ENCODE results near the gene SKA1.
"Not testable (repeated sequence)": the region's sequence is repeated elsewhere in the genome, so short reads cannot be mapped to it uniquely, and the experiment has no call there.

SKA1 gene

DNA sequence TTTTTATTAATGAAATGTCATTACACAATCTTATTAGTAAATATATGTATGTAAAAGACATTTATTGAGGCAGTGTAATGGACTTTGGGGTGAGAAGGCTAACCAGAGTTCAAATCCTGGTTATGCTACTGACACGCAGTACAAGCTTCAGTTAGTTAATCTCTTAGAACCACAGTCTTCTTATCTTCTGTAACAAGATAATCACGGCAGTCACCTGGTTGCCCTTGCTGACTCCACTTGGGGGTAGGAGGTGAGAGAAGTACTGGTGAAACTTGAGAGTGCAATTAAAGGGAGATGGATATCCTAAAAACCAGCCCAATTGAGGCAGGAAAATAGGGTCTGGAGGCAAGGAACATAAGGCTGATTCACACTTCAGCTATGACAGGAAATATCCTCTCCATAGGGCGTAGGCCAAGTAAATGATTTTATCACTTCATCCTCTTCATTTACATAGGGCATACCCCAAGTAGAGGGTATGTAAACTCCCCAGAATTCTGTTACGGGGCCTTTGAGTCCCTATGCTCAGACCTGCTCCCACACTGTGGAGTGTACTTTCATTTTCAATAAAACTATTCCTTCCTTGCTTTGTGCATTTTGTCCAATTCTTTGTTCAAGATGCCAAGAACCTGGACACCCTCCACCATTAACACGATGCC, 21.3 kb downstream of the SKA1 start:
- DNase-seq, result no peak

DNA sequence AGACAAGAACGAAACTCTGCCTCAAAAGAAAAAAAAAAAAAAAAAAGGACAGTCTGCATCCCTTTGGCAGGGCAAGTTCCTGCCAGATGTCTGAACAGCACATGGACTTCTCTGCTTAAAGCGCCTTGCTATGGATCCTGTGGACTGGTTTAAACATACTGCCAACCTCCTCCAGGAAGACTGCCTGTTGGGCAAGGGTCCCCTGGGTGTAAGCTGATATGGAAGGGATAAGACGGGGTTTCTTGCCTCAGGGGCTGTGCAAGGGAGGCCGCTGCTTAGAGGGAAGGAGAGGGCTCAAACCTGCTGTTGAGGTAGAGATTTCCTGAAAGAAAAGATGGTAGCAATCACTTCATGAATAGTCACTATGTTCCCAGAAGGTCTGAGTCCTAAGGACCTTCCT, 22.2 kb downstream of the SKA1 start:
- DNase-seq, result no peak

DNA sequence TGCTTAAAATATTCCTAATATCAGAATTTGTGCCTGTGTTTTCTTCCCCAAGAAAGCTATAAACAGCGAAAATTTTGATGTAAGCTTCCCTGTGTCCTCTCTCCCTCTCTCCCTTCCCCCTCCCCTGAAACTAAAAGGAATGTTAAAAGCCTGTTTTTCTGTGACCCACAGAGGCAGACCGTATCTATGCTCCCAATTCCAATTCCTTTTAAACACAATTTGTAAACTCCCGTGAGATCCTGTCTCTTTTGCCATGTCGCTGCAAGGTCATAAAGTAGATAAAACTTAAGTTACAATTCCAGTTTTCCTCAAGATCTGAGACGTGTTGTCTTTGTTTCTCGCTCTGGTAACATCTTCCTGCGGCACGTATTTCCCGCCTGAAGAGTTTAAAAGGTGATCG, 23.3 kb downstream of the SKA1 start:
- DNase-seq, result no peak

DNA sequence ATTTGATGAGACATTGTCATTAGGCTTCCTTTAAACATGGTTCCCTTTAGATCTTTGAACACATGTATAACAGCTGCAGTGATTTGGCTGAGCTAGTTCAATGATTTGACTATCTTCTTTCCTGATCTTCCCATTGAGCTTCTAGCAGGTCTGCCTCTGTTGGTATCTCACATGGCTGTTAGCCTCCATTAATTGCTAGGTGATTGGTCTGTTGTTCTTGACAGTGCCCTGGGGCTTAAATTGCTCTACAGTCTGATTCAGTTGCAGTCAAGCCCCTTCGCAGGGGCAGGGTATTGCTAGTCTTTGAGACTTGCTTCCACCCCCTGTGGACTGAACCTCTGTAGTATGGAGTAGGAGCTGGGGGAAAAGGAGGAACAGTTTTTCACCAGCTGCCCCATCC, 24.1 kb downstream of the SKA1 start:
- DNase-seq, result no peak

DNA sequence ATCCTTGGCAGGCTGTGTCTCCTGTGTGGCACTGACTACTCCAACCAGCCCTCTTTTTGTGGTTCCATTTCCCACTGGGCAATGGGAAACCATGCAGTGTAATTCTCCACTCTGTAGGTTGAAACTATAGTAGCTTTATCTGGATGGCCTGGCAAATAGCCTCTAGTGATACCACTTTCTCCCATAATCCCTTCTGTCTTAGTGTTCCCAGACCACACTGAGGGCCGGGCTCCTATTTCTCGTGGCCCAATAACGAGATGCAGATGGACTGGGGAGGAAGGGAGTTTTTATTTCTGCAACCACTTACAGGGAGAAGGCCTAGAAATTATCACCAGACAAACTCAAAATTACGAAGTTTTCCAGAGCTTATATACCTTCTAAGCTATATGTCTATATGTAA, 24.7 kb downstream of the SKA1 start:
- DNase-seq, result no peak

DNA sequence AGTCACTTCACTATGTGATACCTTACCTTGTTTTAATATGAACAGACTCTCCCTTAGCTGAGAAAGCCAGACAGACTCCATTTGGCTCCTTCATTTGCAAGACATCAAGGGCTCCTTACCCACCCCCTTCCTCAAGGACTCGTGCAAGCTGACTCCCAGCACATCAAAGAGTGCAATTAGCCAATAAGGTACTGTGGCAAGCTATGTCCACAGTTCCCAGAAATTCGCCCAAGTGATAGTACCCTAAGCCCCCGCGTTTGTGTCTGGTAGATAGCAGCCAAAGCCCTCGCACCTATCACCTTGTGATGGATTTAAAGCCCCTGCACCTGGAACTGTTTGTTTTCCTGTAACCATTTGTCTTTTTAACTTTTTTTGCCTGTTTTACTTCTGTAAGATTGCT, 25.6 kb downstream of the SKA1 start:
- not testable (repeated sequence) for DNase-seq

DNA sequence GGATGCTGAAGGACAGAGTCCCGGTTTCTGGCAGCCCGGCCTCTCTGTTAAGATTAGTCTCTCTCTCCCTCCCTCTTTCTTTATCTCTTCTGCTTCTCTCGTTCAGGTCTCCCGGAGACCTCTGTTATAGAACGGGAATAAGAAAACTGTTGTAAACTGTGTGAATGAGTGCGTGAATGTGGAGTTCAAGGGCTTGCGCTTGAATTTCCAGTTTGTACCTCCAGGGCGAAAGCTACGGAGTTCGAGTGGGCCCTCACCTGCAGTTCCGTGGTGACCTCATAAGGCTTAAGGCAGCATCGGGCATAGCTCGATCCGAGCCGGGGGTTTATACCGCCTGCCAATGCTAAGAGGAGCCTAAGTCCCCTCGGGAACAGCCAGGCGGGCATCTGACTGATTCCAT, 26.4 kb downstream of the SKA1 start:
- no peak for DNase-seq

DNA sequence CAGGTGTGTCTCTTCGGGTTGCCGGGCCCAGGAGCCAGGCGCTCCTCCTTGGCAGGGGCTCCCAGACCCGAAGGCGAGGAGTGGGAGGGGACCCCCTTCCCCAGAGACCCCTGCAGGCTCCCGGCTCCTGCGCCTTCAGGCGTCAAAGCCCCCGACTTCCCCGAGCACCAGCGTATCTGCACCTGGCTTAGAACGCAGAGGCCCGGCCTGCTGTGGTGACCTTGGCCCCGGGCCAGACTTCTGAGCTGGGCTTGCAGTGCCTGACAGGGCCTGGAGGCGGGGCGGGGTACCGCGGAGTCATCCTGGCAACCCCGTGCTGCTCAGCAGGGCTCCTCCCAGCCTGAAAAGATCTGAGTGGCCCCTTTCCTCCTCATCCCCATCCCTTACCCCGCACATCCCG, 27.0 kb downstream of the SKA1 start:
- no peak for DNase-seq

DNA sequence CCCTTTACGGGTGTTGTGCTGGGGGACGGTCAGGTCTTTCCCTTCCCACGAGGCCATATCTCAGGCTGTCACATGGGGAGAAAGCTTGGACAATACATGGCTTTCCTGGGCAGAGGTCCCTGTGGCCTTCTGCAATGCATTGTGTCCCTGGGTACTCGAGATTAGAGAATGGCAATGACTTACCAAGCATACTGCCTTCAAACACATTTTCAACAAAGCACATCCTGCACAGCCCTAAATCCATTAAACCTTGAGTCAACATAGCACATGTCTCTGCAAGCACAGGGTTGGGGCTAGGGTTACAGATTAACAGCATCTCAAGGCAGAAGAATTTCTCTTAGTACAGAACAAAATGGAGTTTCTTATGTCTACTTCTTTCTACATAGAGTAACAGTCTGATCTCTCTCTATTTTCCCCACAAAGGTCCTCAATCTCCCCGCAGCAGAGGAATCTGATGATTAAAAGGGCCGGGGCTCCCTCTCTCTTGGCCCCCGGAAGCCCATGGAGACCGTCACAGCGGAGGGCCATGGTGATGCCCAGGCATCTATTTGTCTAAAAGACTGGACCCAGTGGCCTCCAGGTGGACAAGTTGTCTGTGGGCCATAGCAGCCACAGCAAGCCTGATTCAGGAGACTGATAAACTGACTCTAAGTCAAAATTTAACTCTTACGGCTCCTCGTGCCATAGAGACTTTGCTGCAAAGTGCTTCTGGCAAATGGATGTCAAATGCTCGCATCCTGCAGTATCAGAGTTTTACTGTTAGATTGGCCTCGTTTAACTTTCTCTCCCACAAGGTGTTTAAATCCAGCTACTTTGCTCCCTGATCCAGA, 30.1 kb downstream of the SKA1 start:
- not testable (repeated sequence) for DNase-seq

DNA sequence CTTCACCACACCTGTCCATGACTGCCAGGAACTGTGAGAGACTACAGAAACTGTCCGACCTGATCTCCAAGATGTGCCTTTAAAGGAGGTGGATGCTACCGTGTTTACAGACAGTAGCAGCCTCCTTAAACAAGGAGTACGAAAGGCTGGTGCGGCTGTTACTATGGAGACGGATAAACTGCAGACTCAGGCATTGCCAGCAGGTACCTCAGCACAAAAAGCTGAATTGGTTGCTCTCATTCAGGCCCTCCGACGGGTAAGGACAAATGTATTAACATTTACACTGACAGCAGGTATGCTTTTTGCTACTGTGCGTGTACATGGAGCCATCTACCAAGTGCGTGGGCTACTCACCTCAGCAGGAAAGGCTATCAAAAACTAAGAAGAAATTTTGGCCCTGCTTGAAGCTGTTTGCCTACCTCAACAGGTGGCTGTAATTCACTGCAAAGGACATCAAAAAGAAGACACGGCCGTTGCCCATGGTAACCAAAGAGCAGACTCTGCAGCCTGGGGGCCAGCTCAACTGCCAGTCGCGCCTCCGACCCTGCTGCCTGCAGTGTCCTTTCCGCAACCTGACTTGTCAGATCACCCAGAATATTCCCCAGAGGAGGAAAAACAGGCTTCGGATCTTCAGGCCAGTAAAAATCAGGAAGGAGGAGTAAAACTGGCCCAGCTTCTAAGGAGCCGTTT, 30.9 kb downstream of the SKA1 start:
- no peak for DNase-seq

DNA sequence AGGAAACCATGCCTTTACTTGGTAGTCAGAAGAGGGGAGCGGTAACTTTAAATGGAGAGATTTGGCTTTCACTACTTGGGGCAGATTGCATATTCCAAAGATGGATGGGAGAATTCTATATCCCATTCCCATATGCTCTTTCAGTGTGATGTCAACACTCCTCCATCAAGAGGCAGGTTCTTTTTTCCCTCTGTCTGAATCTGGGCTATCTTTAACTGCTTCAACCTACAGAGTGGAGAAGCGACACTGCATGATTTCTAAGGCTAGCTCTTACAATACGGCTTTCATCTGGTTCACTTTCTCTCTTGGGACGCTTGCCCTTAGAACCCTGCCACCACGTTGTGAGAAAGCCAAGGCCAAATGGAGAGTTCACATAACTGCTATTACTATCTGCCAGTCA, 34.4 kb downstream of the SKA1 start:
- DNase-seq, result no peak

DNA sequence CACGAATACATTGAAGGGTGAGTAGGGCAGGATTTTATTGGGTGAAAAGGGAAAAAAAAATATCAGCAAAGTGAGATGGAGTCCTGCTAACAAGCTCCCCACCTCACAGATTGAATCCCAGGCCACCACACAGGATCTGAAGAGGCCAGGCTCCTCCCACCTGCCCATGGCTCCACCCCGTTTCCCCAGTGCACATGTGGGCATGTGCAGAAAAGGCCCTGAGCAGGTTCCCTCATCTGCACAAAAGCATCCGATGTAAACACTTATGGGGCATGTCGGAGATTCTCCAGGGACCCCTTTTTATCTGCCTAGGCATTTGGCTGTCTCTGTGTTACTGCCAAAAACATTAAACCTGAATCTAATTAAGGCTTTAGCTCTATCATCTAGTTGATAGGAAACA, 35.2 kb downstream of the SKA1 start:
- no peak for DNase-seq

DNA sequence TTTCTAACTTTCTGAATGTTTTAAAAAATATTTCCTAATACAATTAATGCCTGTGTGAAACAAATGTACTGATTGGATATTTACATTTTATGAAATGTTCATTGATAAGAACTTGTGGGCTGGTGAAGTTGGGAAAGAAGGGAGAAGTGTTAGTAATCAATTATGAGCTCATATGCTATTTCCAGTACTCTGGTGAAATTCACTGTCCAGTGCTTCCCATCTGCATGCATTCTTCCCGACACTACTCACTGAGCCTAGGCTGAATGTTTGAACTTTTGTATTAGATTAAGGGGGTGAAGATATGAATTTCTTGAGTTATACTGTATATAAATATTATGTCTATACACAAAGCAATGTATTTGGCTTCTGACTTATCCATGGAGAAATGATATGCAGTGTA, 36.0 kb downstream of the SKA1 start:
- DNase-seq, result no peak

DNA sequence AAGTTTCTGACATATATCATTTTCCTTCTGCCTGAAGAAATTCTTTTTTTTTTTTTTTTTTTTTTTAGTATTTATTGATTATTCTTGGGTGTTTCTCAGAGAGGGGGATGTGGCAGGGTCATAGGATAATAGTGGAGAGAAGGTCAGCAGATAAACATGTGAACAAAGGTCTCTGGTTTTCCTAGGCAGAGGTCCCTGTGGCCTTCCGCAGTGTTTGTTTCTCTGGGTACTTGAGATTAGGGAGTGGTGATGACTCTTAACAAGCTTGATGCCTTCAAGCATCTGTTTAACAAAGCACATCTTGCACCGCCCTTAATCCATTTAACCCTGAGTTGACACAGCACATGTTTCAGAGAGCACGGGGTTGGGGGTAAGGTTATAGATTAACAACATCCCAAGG, 42.0 kb downstream of the SKA1 start:
- DNase-seq, result not testable (repeated sequence)

DNA sequence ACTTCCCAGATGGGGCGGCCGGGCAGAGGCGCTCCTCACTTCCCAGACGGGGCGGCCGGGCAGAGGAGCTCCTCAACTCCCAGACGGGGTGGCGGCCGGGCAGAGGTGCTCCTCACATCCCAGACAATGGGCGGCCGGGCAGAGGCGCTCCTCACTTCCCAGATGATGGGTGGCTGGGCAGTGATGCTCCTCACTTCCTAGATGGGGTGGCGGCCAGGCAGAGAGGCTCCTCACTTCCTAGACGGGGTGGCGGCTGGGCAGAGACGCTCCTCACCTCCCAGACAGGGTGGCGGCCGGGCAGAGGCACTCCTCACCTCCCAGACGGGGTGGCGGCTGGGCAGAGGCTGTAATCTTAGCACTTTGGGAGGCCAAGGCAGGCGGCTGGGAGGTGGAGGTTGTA, 42.9 kb downstream of the SKA1 start:
- not testable (repeated sequence) for DNase-seq

DNA sequence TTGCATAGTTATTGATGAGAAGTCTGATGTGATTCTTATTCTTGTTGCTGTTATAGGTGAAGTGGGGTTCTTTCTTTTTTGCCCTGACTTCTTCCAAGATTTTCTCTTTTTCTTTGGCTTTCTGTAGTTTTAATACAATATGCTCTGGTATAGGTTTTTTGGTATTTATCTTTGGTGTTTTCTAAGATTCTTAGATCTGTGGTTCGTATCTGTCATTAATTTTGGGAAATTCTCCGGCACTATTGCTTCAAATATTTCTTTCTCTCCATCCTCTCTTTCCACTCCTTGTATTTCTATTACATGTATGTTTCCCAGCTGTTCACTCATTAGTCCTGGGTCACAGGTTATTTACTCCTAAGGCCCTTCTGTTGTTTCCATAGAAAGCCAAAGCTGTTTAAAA, 43.8 kb downstream of the SKA1 start:
- no peak for DNase-seq

DNA sequence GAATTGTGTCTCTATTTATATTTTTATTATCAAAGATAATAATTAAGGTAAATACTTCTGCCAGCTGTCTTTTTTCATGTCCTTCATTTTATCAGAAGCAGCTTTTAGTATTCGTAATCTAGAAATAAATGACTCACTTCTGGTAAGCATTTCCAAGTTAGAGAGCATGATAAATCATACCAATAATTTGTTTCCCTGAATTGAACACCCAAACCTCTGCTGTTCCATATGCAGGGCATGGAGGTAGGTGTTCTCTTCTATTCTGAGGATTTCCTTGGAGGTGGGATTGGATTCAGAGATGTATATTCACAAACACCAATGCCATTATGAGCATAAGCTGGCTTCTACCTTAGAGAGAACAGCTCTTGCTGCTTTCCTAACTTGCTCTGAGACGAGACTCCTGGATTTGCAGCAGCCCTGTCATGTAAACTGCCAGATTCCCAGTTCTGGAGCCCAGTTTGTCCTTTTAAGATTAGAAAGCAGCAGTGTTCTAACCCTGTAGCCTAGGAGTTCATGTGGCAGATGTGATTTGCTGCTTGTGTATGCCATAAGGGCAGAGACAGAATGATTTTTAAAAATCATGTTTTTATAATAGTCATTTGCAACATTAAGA, 47.5 kb downstream of the SKA1 start:
- DNase-seq, result no peak

DNA sequence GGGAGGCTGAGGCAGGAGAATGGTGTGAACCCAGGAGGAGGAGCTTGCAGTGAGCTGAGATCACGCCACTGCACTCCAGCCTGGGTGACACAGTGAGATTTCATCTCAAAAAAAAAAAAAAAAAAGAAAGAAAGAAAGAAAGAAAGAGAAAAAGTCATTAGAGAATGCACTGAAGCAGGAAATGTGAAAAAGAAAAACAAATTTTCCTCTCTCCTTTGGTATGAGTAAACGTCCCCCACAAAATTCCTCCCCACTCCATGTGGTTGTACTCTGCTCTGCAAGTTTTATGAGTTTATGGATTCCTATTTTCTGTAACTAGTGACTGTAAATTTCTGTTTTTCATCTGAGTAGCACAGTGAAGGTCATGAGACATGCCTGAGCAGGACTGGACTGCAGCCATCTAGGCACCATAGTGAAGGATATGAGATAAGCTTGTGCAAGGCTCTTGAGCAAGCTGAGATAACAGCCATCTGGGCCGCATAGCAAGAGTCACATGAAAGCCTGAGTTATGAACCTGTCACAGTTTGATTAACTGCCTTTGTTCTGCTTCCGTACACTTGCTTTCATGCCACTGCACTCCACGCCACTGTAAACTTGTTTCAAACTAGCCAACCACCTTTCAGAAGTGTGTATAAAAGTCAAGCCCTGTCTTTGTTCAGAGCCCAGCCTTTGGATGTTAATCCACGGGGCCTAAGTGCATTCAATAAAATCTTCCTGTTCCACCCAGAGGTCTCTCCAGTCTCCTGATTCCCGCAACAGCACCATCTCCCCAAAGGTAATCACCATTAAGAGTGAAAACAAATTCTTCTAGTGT, 50.2 kb downstream of the SKA1 start:
- no peak for DNase-seq

DNA sequence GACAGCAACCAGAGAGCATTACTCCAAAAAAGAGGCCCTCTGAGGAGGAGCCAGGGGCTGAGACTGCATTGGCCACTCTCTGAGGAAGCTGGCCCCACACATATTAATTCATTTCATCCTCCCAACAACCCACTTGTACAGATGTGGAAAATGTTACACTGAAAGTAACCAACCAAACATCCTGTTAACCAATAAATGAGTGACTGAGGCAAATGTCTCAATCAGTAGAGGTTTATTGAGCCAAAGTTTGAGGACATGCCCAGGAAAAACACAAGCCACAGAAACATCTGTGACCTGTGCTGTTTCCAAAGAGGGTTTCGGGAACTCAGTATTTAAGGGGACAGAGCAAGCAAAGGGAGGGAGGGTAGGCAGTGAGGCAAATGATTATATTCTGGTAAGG, 53.0 kb downstream of the SKA1 start:
- no peak for DNase-seq

DNA sequence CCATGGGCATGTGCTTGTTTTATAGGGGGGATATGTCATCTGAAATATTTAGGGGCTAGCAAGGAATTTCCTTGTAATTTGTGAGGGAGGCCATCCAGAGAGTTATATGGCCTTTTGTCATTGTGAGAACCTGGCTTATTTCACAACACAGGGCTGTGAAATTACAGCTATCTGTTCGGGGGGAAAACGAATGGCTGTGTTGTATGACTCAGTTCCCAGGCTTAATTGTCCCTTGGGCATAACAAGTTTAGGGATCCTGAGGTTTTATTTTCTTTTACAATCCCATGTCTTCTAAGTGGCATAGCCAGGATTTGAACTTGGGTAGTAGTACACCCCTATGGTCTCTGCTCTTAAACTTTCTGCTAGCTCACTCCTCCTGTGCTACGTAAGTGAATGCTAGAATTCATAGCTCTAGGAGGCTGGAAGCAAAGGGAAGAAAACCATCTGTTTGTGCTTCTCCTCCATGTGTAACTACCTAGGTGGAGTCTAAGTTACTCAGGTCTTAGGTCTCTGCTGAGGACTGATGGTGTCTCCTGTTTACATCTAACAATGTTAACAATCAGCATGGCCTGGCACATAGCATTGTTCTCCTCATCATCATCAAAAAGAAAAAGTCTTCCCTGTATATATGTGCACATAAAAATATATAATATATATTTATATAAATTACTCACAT, 53.8 kb downstream of the SKA1 start:
- no peak for DNase-seq

DNA sequence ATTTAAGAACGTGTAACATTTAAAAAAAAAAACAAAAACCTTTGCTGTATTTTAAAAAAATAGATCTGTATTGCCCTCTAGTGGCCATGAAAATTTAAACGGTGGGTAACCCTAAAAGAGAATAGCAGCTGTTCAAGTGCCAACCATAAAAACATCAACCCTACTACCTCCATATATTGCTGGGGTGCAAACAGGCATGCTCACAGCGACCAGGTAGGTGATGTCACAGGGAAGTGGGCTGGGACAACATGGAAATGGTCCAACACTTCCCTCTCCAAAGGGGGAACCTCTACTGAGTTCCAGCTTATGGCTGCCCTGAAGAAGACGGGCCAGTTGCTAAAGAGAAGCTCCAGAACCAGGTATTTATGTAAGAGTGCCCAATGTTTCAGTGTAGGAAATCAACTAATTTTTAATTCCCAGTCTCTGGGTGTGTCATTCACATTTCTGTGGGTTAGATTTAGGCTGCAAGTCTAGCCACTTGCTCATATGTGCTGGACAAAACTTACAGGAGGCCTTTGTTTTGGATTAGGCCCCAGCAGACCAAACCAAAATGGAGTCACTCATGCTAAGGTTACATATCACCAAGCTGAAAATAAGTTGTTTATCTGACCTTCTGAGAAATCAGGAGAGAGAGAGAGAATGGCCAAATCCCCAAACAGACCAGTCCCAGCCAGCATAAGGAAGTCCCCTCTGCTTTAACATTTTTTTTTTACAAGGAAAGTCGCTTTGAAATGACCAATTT, 54.5 kb downstream of the SKA1 start:
- no peak for DNase-seq

Data from CD4-positive, alpha-beta T cell treated with Interferon gamma for 1 hour (primary cell).